Trophoblast cell (in vitro differentiated cells and primary cell): ENCODE measurements around the gene BCL2L12.

ENCODE experiments used
- DNase-seq, 2 donors: peaks; one replicate each; pipeline ENCODE4 v3.0.0-alpha.2; 2016
- H2AFZ ChIP-seq: 2 replicates; pipeline ENCODE4 v1.6.1; 2013; ENCODE audit warnings: low read length, moderate library complexity, mild to moderate bottlenecking; ENCODE audit not compliant: insufficient read depth, poor library complexity
- H2AK5ac ChIP-seq: 2 replicates; pipeline ENCODE4 v1.6.1; 2013; ENCODE audit warnings: mild to moderate bottlenecking, low read length
- H2BK120ac ChIP-seq: 2 replicates; pipeline ENCODE4 v1.6.1; 2013; ENCODE audit warnings: low read length, mild to moderate bottlenecking, moderate library complexity; ENCODE audit not compliant: insufficient read depth, poor library complexity
- H2BK12ac ChIP-seq: 2 replicates; pipeline ENCODE4 v1.6.1; 2013; ENCODE audit warnings: mild to moderate bottlenecking, low read length, moderate library complexity
- H2BK5ac ChIP-seq: 2 replicates; pipeline ENCODE4 v1.6.1; 2013; ENCODE audit warnings: low read length, low read depth, moderate library complexity, mild to moderate bottlenecking; ENCODE audit not compliant: poor library complexity
- H3K14ac ChIP-seq: 2 replicates; pipeline ENCODE4 v1.6.1; 2013; ENCODE audit warnings: mild to moderate bottlenecking, low read length
- H3K18ac ChIP-seq: 2 replicates; pipeline ENCODE4 v1.6.1; 2013; ENCODE audit warnings: mild to moderate bottlenecking, low read length
- H3K23ac ChIP-seq: 2 replicates; pipeline ENCODE4 v1.6.1; 2013; ENCODE audit warnings: low read length
- H3K27ac ChIP-seq: 2 replicates; pipeline ENCODE4 v1.5.1; 2013; ENCODE audit warnings: low read depth, mild to moderate bottlenecking, inconsistent platforms, low read length, moderate library complexity
- H3K27me3 ChIP-seq: 2 replicates; pipeline ENCODE4 v1.6.1; 2013; ENCODE audit warnings: inconsistent platforms, mild to moderate bottlenecking, low read length, moderate library complexity; ENCODE audit not compliant: insufficient read depth
- H3K36me3 ChIP-seq, 2 experiments: 1 replicate in 1 of 2; 2 replicates in 1 of 2; pipeline ENCODE4 v1.6.1; 2013; ENCODE audit warnings: low read length in 2 of 2, mild to moderate bottlenecking in 2 of 2, moderate library complexity in 1 of 2; ENCODE audit not compliant: insufficient read depth in 2 of 2, control insufficient read depth in 1 of 2
- H3K4ac ChIP-seq: 2 replicates; pipeline ENCODE4 v1.6.1; 2013; ENCODE audit warnings: low read depth, mild to moderate bottlenecking, low read length, moderate library complexity
- H3K4me1 ChIP-seq, 2 experiments: 1 replicate in 1 of 2; 2 replicates in 1 of 2; pipeline ENCODE4 v1.6.1; 2013; ENCODE audit warnings: low read length in 2 of 2, mild to moderate bottlenecking in 2 of 2, moderate library complexity in 1 of 2; ENCODE audit not compliant: insufficient read depth in 2 of 2, control insufficient read depth in 1 of 2
- H3K4me2 ChIP-seq: 2 replicates; pipeline ENCODE4 v1.6.1; 2013; ENCODE audit warnings: inconsistent platforms, mild to moderate bottlenecking, low read length, moderate library complexity
- H3K4me3 ChIP-seq: 2 replicates; pipeline ENCODE4 v1.5.1; 2013; ENCODE audit warnings: mild to moderate bottlenecking, low read depth, low read length, inconsistent platforms
- H3K79me1 ChIP-seq: one replicate; pipeline ENCODE4 v1.6.1; 2013; ENCODE audit warnings: low read length
- H3K79me2 ChIP-seq: 2 replicates; pipeline ENCODE4 v1.6.1; 2013; ENCODE audit warnings: low read length, mild to moderate bottlenecking; ENCODE audit not compliant: control insufficient read depth, insufficient read depth, poor library complexity
- H3K9ac ChIP-seq: 2 replicates; pipeline ENCODE4 v1.6.1; 2013; ENCODE audit warnings: mild to moderate bottlenecking, low read length
- H3K9me3 ChIP-seq: 2 replicates; pipeline ENCODE4 v1.6.1; 2013; ENCODE audit warnings: low read depth, mild to moderate bottlenecking, control low read depth, inconsistent platforms, low read length; ENCODE audit not compliant: insufficient read depth
- H4K12ac ChIP-seq: 2 replicates; pipeline ENCODE4 v1.6.1; 2013; ENCODE audit warnings: low read depth, mild to moderate bottlenecking, low read length, moderate library complexity
- H4K8ac ChIP-seq: 2 replicates; pipeline ENCODE4 v1.6.1; 2013; ENCODE audit warnings: low read depth, mild to moderate bottlenecking, low read length, moderate library complexity
- H4K91ac ChIP-seq: one replicate; pipeline ENCODE4 v1.6.1; 2013; ENCODE audit warnings: low read depth, mild to moderate bottlenecking, low read length, moderate library complexity
- WGBS: extraction: QIAGEN DNeasy Blood & Tissue Kit; methylation state at CpG from one replicate; pipeline ENCODE4 v1.1.7; 2013; ENCODE audit warnings: missing lambda C conversion rate; ENCODE audit not compliant: insufficient read length, insufficient coverage; ENCODE audit errors: extremely low coverage; 5-methylcytosine and 5-hydroxymethylcytosine counted together

The BCL2L12 gene

DNA sequence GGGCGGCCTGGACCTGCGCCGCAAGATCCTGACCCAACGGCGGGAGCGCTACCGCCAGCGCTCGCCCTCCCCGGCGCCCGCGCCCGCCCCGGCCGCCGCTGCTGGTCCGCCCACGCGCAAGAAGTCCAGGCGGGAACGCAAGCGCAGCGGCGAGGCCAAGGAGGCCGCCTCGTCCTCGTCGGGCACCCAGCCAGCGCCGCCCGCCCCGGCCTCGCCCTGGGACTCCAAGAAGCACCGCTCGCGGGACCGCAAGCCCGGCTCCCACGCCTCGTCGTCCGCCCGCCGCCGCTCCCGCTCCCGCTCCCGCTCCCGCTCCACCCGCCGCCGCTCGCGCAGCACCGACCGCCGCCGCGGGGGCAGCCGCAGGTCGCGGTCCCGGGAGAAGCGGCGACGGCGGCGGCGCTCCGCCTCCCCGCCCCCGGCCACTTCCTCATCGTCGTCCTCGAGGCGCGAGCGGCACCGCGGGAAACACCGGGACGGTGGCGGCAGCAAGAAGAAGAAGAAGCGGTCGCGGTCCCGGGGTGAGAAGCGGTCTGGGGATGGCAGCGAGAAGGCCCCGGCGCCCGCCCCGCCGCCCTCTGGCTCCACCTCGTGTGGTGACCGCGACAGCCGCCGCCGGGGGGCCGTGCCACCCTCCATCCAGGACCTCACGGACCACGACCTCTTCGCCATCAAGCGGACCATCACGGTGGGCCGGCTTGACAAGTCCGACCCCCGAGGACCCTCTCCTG lies 13.7 kb upstream of the BCL2L12 start:
- H2AFZ ChIP-seq: no peak overlapping the region
- no peak for DNase-seq
- H3K4me3 ChIP-seq: no peak overlapping the region
- H3K18ac ChIP-seq: no peak overlapping the region
- no peak overlapping the region for H3K9ac ChIP-seq
- no peak overlapping the region for H3K23ac ChIP-seq
- no peak overlapping the region for H3K4ac ChIP-seq
- H3K79me2 ChIP-seq: no peaks in the 10 kb centered on the region
- H3K79me1 ChIP-seq: no peaks in the 10 kb centered on the region
- peaks cover 2% of the 10 kb centered on the region for H3K9me3 ChIP-seq
- H3K27ac ChIP-seq: no peak overlapping the region
- H4K91ac ChIP-seq: no peak overlapping the region
- no peak overlapping the region for H4K12ac ChIP-seq
- peaks cover 82 to 83% of the 10 kb centered on the region in 2 experiments for H3K36me3 ChIP-seq
- no peak overlapping the region for H2BK120ac ChIP-seq
- no peak overlapping the region for H3K14ac ChIP-seq
- no peak overlapping the region for H3K4me2 ChIP-seq
- no peaks in the 10 kb centered on the region for H3K4me1 ChIP-seq
- H3K27me3 ChIP-seq: no peaks in the 10 kb centered on the region
- WGBS: no CpG with 5 or more reads among the region's 110 CpGs
- H2BK5ac ChIP-seq: no peak overlapping the region
- H2AK5ac ChIP-seq: no peak overlapping the region
- no peak overlapping the region for H2BK12ac ChIP-seq
- H4K8ac ChIP-seq: no peak overlapping the region

DNA sequence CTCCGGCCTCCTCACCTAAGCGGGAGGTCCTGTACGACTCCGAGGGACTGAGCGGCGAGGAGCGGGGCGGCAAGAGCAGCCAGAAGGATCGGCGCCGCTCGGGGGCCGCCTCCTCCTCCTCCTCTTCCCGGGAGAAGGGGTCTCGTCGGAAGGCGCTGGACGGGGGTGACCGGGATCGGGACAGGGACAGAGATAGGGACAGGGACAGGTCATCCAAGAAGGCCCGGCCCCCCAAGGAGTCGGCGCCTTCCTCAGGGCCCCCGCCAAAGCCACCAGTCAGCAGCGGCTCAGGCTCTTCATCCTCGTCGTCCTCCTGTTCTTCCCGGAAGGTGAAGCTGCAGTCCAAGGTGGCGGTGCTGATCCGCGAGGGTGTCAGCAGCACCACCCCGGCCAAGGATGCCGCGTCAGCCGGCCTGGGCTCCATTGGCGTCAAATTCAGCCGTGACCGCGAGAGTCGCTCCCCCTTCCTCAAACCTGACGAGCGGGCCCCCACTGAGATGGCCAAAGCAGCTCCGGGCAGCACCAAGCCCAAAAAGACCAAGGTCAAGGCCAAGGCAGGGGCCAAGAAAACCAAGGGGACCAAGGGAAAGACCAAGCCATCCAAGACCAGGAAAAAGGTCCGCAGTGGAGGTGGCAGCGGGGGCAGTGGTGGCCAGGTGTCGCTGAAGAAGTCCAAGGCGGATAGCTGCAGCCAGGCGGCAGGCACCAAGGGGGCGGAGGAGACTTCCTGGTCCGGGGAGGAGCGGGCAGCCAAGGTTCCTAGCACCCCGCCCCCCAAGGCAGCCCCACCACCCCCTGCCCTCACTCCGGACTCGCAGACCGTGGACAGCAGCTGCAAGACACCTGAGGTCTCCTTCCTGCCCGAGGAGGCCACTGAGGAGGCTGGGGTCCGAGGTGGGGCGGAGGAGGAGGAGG lies 12.9 kb upstream of the BCL2L12 start:
- Histone ChIP-seq H3K9me3 (peaks cover 2% of the 10 kb centered on the region), H3K79me1 (no peaks in the 10 kb centered on the region), H3K27me3 (no peaks in the 10 kb centered on the region), H3K4me3 (no peak overlapping the region), H3K4me2 (no peak overlapping the region), H3K9ac (no peak overlapping the region), H4K91ac (no peak overlapping the region), H3K23ac (no peak overlapping the region), H3K4me1 (no peaks in the 10 kb centered on the region), H2BK5ac (no peak overlapping the region), H3K27ac (no peak overlapping the region), H2AFZ (no peak overlapping the region), H2BK120ac (no peak overlapping the region), H4K12ac (no peak overlapping the region), H2AK5ac (no peak overlapping the region), H2BK12ac (no peak overlapping the region), H3K4ac (no peak overlapping the region), H3K36me3 (peaks cover 81 to 84% of the 10 kb centered on the region in 2 experiments), H3K18ac (no peak overlapping the region), H3K79me2 (no peaks in the 10 kb centered on the region), H3K14ac (no peak overlapping the region), H4K8ac (no peak overlapping the region)
- no CpG with 5 or more reads among the region's 58 CpGs for WGBS
- no peak for DNase-seq

DNA sequence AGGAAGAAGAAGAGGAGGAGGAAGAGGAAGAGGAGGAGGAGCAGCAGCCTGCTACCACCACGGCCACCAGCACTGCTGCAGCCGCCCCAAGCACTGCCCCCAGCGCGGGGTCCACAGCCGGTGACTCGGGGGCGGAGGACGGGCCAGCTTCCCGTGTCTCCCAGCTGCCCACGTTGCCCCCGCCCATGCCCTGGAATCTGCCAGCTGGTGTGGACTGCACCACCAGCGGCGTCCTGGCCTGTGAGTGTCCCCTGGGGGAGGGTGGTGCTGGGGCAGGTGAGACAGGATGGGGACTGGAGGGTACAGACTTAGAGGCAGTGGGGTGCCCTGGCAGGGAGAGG lies 12.3 kb upstream of the BCL2L12 start:
- H3K79me1 ChIP-seq: no peaks in the 10 kb centered on the region
- no peak overlapping the region for H4K8ac ChIP-seq
- H3K4me1 ChIP-seq: no peaks in the 10 kb centered on the region
- no peak overlapping the region for H3K4me3 ChIP-seq
- no CpG with 5 or more reads among the region's 13 CpGs for WGBS
- H3K79me2 ChIP-seq: no peaks in the 10 kb centered on the region
- H3K4me2 ChIP-seq: no peak overlapping the region
- no peak overlapping the region for H4K12ac ChIP-seq
- no peak overlapping the region for H4K91ac ChIP-seq
- H3K27me3 ChIP-seq: no peaks in the 10 kb centered on the region
- no peak overlapping the region for H2AFZ ChIP-seq
- no peak overlapping the region for H3K18ac ChIP-seq
- no peak overlapping the region for H2BK5ac ChIP-seq
- no peak overlapping the region for H3K14ac ChIP-seq
- DNase-seq: no peak
- no peak overlapping the region for H2AK5ac ChIP-seq
- peaks cover 2% of the 10 kb centered on the region for H3K9me3 ChIP-seq
- H2BK120ac ChIP-seq: no peak overlapping the region
- H2BK12ac ChIP-seq: no peak overlapping the region
- H3K9ac ChIP-seq: no peak overlapping the region
- no peak overlapping the region for H3K23ac ChIP-seq
- no peak overlapping the region for H3K4ac ChIP-seq
- peaks cover 87 to 90% of the 10 kb centered on the region in 2 experiments for H3K36me3 ChIP-seq
- H3K27ac ChIP-seq: no peak overlapping the region

DNA sequence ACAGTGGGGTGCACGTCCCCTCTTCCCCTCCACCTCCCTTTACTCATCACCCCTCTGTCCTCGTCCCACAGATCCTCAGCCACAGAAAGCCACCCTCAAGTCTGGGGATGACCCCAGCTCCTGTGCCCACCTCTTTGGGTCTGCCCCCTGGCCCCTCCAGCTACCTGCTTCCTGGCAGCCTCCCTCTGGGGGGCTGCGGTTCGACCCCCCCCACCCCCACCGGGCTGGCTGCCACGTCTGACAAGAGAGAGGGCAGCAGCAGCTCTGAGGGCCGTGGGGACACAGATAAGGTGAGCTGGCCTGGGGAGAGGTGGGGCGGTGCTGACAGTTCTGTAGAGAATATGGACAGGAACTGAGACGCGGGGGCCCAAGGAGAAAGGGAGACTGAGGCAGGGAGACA lies 11.2 kb upstream of the BCL2L12 start:
- no peak overlapping the region for H3K4me2 ChIP-seq
- H2BK5ac ChIP-seq: no peak overlapping the region
- peaks cover 4% of the 10 kb centered on the region for H3K9me3 ChIP-seq
- H2BK120ac ChIP-seq: no peak overlapping the region
- DNase-seq: no peak
- H4K8ac ChIP-seq: no peak overlapping the region
- H2AK5ac ChIP-seq: no peak overlapping the region
- H3K4me3 ChIP-seq: no peak overlapping the region
- H4K12ac ChIP-seq: no peak overlapping the region
- H3K4ac ChIP-seq: no peak overlapping the region
- no peaks in the 10 kb centered on the region for H3K79me2 ChIP-seq
- H4K91ac ChIP-seq: no peak overlapping the region
- no peaks in the 10 kb centered on the region for H3K27me3 ChIP-seq
- no peaks in the 10 kb centered on the region for H3K79me1 ChIP-seq
- peaks cover 95 to 96% of the 10 kb centered on the region in 2 experiments for H3K36me3 ChIP-seq
- no peaks in the 10 kb centered on the region for H3K4me1 ChIP-seq
- no peak overlapping the region for H2AFZ ChIP-seq
- H3K23ac ChIP-seq: no peak overlapping the region
- no peak overlapping the region for H3K9ac ChIP-seq
- no peak overlapping the region for H3K18ac ChIP-seq
- no peak overlapping the region for H3K27ac ChIP-seq
- H2BK12ac ChIP-seq: no peak overlapping the region
- no CpG with 5 or more reads among the region's 10 CpGs for WGBS
- no peak overlapping the region for H3K14ac ChIP-seq
